Heart left ventricle (tissue), 13 donors: ENCODE results near the gene ROR1.

Experiments used
- POLR2A ChIP-seq, 2 donors: fragments of 450-650 bp; IDR thresholded peaks; one replicate each; pipeline ENCODE4 v1.6.1; 2017; ENCODE audit warnings: antibody characterized with exemption in 2 of 2, mild to moderate bottlenecking in 2 of 2, moderate library complexity in 2 of 2
- TF ChIP-seq, protein P1 (sequence below), 12 donors: fragments of 200-600 bp; sonication (generic) in 4 of 12; IDR thresholded peaks; one replicate each; pipeline versions ENCODE4 v1.5.0 to v1.8.0; 2018 to 2022; ENCODE audit warnings: antibody characterized with exemption in 12 of 12, mild to moderate bottlenecking in 5 of 12
- donor health status: ischemic (EF 13 %, LVEDD 7.1; RV severe dilation, severe dysfunction).
- donor health status: DM: no; HTN: yes; CAD: no.
- donor health status: DM: no; HTN: no; CAD: no.
- donor health status: ischemic (EF 25% LVEDD 6.9; RV normal size, moderate dysfunction).
- donor health status: ischemic (EF 25% LVEDD 5.7; RV mildly dilated, moderate dysfunction).
- donor health status: ischemic (EF 35%, LVEDD 5.7; RV mildly dilated, moderate dysfunction).
- donor health status: nonischemic (EF 11% LVEDD 7.7; RV severe dilation, severe dysfunction).
- donor health status: DM: yes; HTN: yes; CAD: no.
- donor health status: PGD.
- donor health status: ischemic (EF 29% LVEDD 5.4; RV normal size, mild dysfunction).
- donor health status: nonischemic (EF 23%, LVEDD 6.1; RV moderate dilation, normal function).

DNA sequence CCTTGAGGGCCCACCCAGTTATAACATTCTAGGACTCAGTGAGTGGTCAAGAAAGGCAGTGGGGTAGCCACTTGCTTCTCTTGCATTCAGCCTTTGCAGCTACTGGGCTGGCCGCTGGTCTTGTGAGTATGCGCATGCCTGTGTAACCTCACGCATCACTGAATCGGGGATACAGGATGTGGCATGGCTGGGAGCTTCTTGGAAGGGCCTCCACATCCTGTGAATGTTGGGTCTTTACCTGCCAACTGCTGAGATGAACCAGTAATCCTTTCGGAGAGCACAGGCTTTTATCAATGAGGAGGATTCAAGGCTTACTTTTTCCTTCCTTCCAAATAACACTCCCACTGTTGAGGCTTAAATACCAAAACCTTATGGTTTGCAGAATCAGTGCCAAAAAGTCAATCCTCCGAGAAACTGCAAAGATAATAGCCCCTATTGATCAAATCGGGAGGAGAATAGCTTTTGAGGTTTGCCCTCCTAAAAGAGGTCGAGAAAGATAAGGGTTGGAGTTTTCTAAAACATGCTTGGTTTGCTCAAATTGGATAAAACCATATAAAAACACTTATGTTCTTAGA is 230.7 kb downstream of the ROR1 start:
- TF ChIP-seq, protein P1, sequence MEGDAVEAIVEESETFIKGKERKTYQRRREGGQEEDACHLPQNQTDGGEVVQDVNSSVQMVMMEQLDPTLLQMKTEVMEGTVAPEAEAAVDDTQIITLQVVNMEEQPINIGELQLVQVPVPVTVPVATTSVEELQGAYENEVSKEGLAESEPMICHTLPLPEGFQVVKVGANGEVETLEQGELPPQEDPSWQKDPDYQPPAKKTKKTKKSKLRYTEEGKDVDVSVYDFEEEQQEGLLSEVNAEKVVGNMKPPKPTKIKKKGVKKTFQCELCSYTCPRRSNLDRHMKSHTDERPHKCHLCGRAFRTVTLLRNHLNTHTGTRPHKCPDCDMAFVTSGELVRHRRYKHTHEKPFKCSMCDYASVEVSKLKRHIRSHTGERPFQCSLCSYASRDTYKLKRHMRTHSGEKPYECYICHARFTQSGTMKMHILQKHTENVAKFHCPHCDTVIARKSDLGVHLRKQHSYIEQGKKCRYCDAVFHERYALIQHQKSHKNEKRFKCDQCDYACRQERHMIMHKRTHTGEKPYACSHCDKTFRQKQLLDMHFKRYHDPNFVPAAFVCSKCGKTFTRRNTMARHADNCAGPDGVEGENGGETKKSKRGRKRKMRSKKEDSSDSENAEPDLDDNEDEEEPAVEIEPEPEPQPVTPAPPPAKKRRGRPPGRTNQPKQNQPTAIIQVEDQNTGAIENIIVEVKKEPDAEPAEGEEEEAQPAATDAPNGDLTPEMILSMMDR (IDR thresholded peaks at IDR 0.05), result no peak
- TF ChIP-seq POLR2A (IDR thresholded peaks at IDR 0.05), result no peak
